B cell (primary cell): ENCODE results near the gene TTLL5. TPM values are rescaled to one million over a fixed set of nuclear protein-coding genes. Genes with fewer than 3 reads are reported as not detected.

Experiments used
- ATAC-seq: fragments of 200-7000 bp; cut with Tn5 transposase; one replicate; pipeline ENCODE4 v1.10.0; 2021; ENCODE audit warnings: low read depth, mild to moderate bottlenecking, moderate number of reproducible peaks, moderate library complexity
- CTCF ChIA-PET: fragments of 350-600 bp; sonication (Branson Sonifier 250); formaldehyde crosslinking; loops from one replicate; lab custom pipeline; 2021; ENCODE audit warnings: antibody characterized with exemption, inconsistent platforms; lab: Charles Lee
- POLR2A ChIA-PET: fragments of 350-600 bp; sonication (Branson Sonifier 250); formaldehyde crosslinking; loops from one replicate; lab custom pipeline; 2021; ENCODE audit warnings: antibody characterized with exemption; lab: Charles Lee
- DNase-seq: peaks from one replicate; pipeline ENCODE4 v3.0.0; 2013
- H2AFZ ChIP-seq: 2 replicates; pipeline ENCODE4 v1.6.1; 2012; ENCODE audit warnings: mild to moderate bottlenecking, low read depth, low read length; ENCODE audit not compliant: insufficient read depth, poor library complexity, severe bottlenecking
- H3K27ac ChIP-seq, 2 donors: 1 replicate in 1 of 2; 2 replicates in 1 of 2; pipeline ENCODE4 v1.5.1; 2012 to 2013; ENCODE audit warnings: low read length in 2 of 2, mild to moderate bottlenecking in 2 of 2, moderate library complexity in 1 of 2
- H3K27me3 ChIP-seq, 4 experiments: fragments of 200-600 bp in 1 of 4; sonication (generic) in 1 of 4; replicated peaks in 1 of 4; 1 replicate in 2 of 4; 2 replicates in 2 of 4; pipeline versions ENCODE4 v1.6.1 to v1.7.0; 2013 to 2016; ENCODE audit warnings: low read length in 3 of 4, mild to moderate bottlenecking in 2 of 4, mixed read lengths in 1 of 4, moderate library complexity in 1 of 4; ENCODE audit not compliant: insufficient read depth in 4 of 4, control insufficient read depth in 3 of 4; ENCODE audit errors: control extremely low read depth in 1 of 4
- H3K36me3 ChIP-seq, 2 experiments: replicated peaks in 1 of 2; 1 replicate in 1 of 2; 2 replicates in 1 of 2; pipeline versions ENCODE4 v1.6.1 to v1.7.1; 2013; ENCODE audit warnings: low read length in 1 of 2; ENCODE audit not compliant: insufficient read depth in 2 of 2, control insufficient read depth in 1 of 2; ENCODE audit errors: control extremely low read depth in 1 of 2, extremely low read depth in 1 of 2
- H3K4me1 ChIP-seq, 2 donors: fragments of 200-600 bp in 1 of 2; sonication (generic) in 1 of 2; 1 replicate in 1 of 2; 2 replicates in 1 of 2; pipeline versions ENCODE4 v1.5.1 to v1.6.1; 2013 to 2017; ENCODE audit warnings: low read length in 2 of 2; ENCODE audit not compliant: control insufficient read depth in 2 of 2, insufficient read depth in 2 of 2
- H3K4me2 ChIP-seq: replicated peaks from 2 replicates; pipeline ENCODE3; 2012; ENCODE audit warnings: mild to moderate bottlenecking, low read depth, low read length; ENCODE audit not compliant: poor library complexity, severe bottlenecking
- H3K4me3 ChIP-seq, 5 experiments: fragments of 200-600 bp in 1 of 5; sonication (generic) in 1 of 5; 1 replicate in 3 of 5; 2 replicates in 2 of 5; pipeline versions ENCODE4 v1.5.1 to v1.7.0; 2011 to 2016; ENCODE audit warnings: low read length in 4 of 5, mild to moderate bottlenecking in 4 of 5, low read depth in 2 of 5, control low read depth in 1 of 5, moderate library complexity in 1 of 5; ENCODE audit not compliant: insufficient read depth in 1 of 5; ENCODE audit errors: control extremely low read depth in 1 of 5, extremely low read depth in 1 of 5
- H3K79me2 ChIP-seq: fragments of 200-600 bp; sonication (generic); one replicate; pipeline ENCODE4 v1.6.0; 2016; ENCODE audit warnings: low read length; ENCODE audit not compliant: control insufficient read depth, insufficient read depth
- H3K9ac ChIP-seq: fragments of 200-600 bp; sonication (generic); 2 replicates; pipeline ENCODE4 v1.6.1; 2017; ENCODE audit warnings: mild to moderate bottlenecking, low read length, moderate library complexity
- H3K9me3 ChIP-seq, 3 donors: one replicate each; pipeline versions ENCODE4 v1.6.1 to v1.7.1; 2013; ENCODE audit warnings: low read length in 2 of 3; ENCODE audit not compliant: control insufficient read depth in 2 of 3, insufficient read depth in 1 of 3; ENCODE audit errors: control extremely low read depth in 1 of 3
- H4K20me1 ChIP-seq: 2 replicates; pipeline ENCODE4 v1.6.0; 2012; ENCODE audit warnings: mild to moderate bottlenecking, low read length; ENCODE audit not compliant: insufficient read depth, control insufficient read depth, poor library complexity, severe bottlenecking
- H3K27ac Mint-ChIP-seq: one replicate; pipeline ENCODE4 v1.8.0; 2021; ENCODE audit warnings: mixed read lengths
- H3K27me3 Mint-ChIP-seq: one replicate; pipeline ENCODE4 v1.8.0; 2021; ENCODE audit warnings: mixed read lengths
- H3K4me1 Mint-ChIP-seq: one replicate; pipeline ENCODE4 v1.8.0; 2021; ENCODE audit warnings: mixed read lengths
- H3K4me3 Mint-ChIP-seq: one replicate; pipeline ENCODE4 v1.8.0; 2021; ENCODE audit warnings: mixed read lengths
- H3K9me3 Mint-ChIP-seq: one replicate; pipeline ENCODE4 v1.8.0; 2022; ENCODE audit warnings: mixed read lengths; ENCODE audit not compliant: insufficient read depth
- EZH2 ChIP-seq: IDR thresholded peaks from 2 replicates; pipeline ENCODE4 v1.6.1; 2012; ENCODE audit warnings: borderline replicate concordance, low read depth, mild to moderate bottlenecking, moderate library complexity, low read length; ENCODE audit not compliant: insufficient read depth, poor library complexity, severe bottlenecking
- WGBS: methylation state at CpG from one replicate; pipeline ENCODE4 v1.1.5; 2013; ENCODE audit warnings: missing lambda C conversion rate; ENCODE audit not compliant: insufficient coverage; 5-methylcytosine and 5-hydroxymethylcytosine counted together
- intact Hi-C: fragments of 100-400 bp; cut with micrococcal nuclease; formaldehyde crosslinking; loops from one replicate; pipeline ENCODE4 v1.10.0; 2022
- polyA plus RNA-seq: library from polyadenylated mRNA; depleted of rRNA; stranded (reverse); fragments of >200 nt; gene quantifications from 2 replicates; pipeline ENCODE4 v1.2.3, GENCODE V29; 2012
- total RNA-seq, 2 donors: library from RNA; stranded (reverse); fragments of 120-200 nt in 1 of 2; gene quantifications; 1 replicate in 1 of 2; 2 replicates in 1 of 2; pipeline versions ENCODE4 v1.2.3 to v1.2.4, GENCODE V29; 2013 to 2022
- TF ChIP-seq, protein P1 (sequence below): fragments of 200-600 bp; IDR thresholded peaks from one replicate; pipeline ENCODE4 v1.8.0; 2022; ENCODE audit warnings: antibody characterized with exemption, mild to moderate bottlenecking

TTLL5 gene
- total and polyA plus RNA-seq, 2 donors (not counting 1 experiment from before 2014, with no cell fraction given): 10.9 to 50.9 TPM

- Histone ChIP-seq H3K27ac (no peak overlapping the region), H2AFZ (no peak overlapping the region), H3K4me1 (no peaks in the 10 kb centered on the region), H3K79me2 (no peaks in the 10 kb centered on the region), H3K4me2 (no peak overlapping the region), H3K36me3 (peaks cover 5 to 6% of the 10 kb centered on the region in 2 experiments), H3K9ac (no peak overlapping the region), H3K4me3 (no peak overlapping the region), H3K27me3 (no peaks in the 10 kb centered on the region), H3K9me3 (no peaks in the 10 kb centered on the region), H4K20me1 (no peaks in the 10 kb centered on the region)
- Mint-ChIP-seq H3K27me3 (no peaks in the 10 kb centered on the region), H3K4me1 (no peaks in the 10 kb centered on the region), H3K9me3 (no peaks in the 10 kb centered on the region), H3K4me3 (no peak overlapping the region), H3K27ac (no peak overlapping the region)
- no peak for DNase-seq
- POLR2A ChIA-PET: no interaction called here
- CTCF ChIA-PET: interaction anchor here (1.1 kb wide), 1 partner anchor 134 kb away, joined by 3 read pairs; no protein-coding TSS in a partner anchor
- intact Hi-C loops: no loop called here
- no peak for ATAC-seq
- TF ChIP-seq, protein P1, sequence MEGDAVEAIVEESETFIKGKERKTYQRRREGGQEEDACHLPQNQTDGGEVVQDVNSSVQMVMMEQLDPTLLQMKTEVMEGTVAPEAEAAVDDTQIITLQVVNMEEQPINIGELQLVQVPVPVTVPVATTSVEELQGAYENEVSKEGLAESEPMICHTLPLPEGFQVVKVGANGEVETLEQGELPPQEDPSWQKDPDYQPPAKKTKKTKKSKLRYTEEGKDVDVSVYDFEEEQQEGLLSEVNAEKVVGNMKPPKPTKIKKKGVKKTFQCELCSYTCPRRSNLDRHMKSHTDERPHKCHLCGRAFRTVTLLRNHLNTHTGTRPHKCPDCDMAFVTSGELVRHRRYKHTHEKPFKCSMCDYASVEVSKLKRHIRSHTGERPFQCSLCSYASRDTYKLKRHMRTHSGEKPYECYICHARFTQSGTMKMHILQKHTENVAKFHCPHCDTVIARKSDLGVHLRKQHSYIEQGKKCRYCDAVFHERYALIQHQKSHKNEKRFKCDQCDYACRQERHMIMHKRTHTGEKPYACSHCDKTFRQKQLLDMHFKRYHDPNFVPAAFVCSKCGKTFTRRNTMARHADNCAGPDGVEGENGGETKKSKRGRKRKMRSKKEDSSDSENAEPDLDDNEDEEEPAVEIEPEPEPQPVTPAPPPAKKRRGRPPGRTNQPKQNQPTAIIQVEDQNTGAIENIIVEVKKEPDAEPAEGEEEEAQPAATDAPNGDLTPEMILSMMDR: no peak
- no peak for TF ChIP-seq EZH2
Measured at GRCh38 chr14:75773046-75773445, 112.0 kb downstream of the TTLL5 start.

DNA sequence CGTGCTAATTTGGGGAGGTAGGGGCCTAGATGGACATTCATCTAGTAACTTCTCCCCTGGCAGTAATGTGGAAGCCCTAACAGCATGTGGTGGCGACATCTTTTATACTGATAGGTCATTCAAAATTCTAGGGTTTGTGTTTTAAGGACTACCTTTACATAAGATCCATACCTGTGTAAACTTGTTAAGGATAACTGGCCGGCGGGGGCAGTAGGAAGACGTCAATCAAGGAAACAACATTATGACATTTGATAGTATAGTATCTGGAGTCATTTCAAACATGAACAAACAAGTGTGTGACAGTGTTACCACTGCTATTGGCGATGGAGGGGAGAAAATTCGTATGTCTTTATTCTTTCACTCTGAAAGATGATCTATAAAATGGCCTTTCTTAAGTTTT, 120.0 kb downstream of the TTLL5 start:
- Mint-ChIP-seq H3K27ac (no peak overlapping the region), H3K4me3 (no peak overlapping the region), H3K27me3 (no peaks in the 10 kb centered on the region), H3K4me1 (no peaks in the 10 kb centered on the region), H3K9me3 (no peaks in the 10 kb centered on the region)
- POLR2A ChIA-PET: no interaction called here
- TF ChIP-seq, protein P1: no peak
- TF ChIP-seq EZH2: no peak
- Histone ChIP-seq H3K27ac (no peak overlapping the region), H3K9ac (no peak overlapping the region), H3K4me1 (no peaks in the 10 kb centered on the region), H3K9me3 (peaks cover 0 to 1% (median 0%) of the 10 kb centered on the region in 3 donors), H3K4me3 (no peak overlapping the region), H3K36me3 (peaks cover 2 to 6% of the 10 kb centered on the region in 2 experiments), H4K20me1 (no peaks in the 10 kb centered on the region), H3K27me3 (no peaks in the 10 kb centered on the region), H2AFZ (no peak overlapping the region), H3K4me2 (no peak overlapping the region), H3K79me2 (no peaks in the 10 kb centered on the region)
- CTCF ChIA-PET: no interaction called here
- no CpG with 5 or more reads among the region's 7 CpGs for WGBS
- intact Hi-C loops: no loop called here
- ATAC-seq: no peak
- no peak for DNase-seq
